Tibial nerve (tissue), 4 donors: ENCODE data around the gene PARD3B. TPM values are rescaled to one million over a fixed set of nuclear protein-coding genes. Genes with fewer than 3 reads are reported as not detected.

ENCODE experiments used
- DNase-seq, 2 donors: peaks; one replicate each; pipeline ENCODE4 v3.0.0-alpha.2; 2019; ENCODE audit warnings: low spot score in 2 of 2
- H3K27ac ChIP-seq, 4 donors: fragments of 200-600 bp; sonication (generic) in 3 of 4; one replicate each; pipeline ENCODE4 v1.5.1; 2017 to 2019; ENCODE audit warnings: mild to moderate bottlenecking in 1 of 4
- H3K27me3 ChIP-seq, 2 donors: fragments of 200-600 bp; sonication (generic) in 1 of 2; one replicate each; pipeline versions ENCODE4 v1.5.1 to v1.6.0; 2017 to 2019
- H3K36me3 ChIP-seq, 3 donors: fragments of 200-600 bp; sonication (generic); one replicate each; pipeline ENCODE4 v1.5.1; 2018 to 2019
- H3K4me1 ChIP-seq, 4 donors: fragments of 200-600 bp; sonication (generic) in 3 of 4; one replicate each; pipeline ENCODE4 v1.5.1; 2017 to 2019
- H3K4me3 ChIP-seq, 4 donors: fragments of 200-600 bp; sonication (generic) in 3 of 4; one replicate each; pipeline ENCODE4 v1.5.1; 2017 to 2019; ENCODE audit warnings: mild to moderate bottlenecking in 1 of 4, moderate library complexity in 1 of 4
- H3K9me3 ChIP-seq, 4 donors: fragments of 200-600 bp; sonication (generic) in 3 of 4; one replicate each; pipeline ENCODE4 v1.5.1; 2017 to 2019
- EP300 ChIP-seq, 2 donors: sonication (generic); formaldehyde crosslinking; IDR thresholded peaks; one replicate each; pipeline ENCODE4 v1.6.1; 2017; ENCODE audit warnings: antibody characterized with exemption in 2 of 2, mild to moderate bottlenecking in 1 of 2
- POLR2A ChIP-seq, 2 donors: fragments of 450-650 bp; IDR thresholded peaks; one replicate each; pipeline ENCODE4 v1.6.1; 2017; ENCODE audit warnings: antibody characterized with exemption in 2 of 2, mild to moderate bottlenecking in 2 of 2, moderate library complexity in 2 of 2
- WGBS, 2 donors: methylation state at CpG; one replicate each; pipeline ENCODE4 v1.1.5; 2018; 5-methylcytosine and 5-hydroxymethylcytosine counted together
- total RNA-seq, 4 donors: library from RNA; depleted of rRNA; stranded (reverse); fragments of >200 nt; gene quantifications; one replicate each; pipeline ENCODE4 v1.1.0, GENCODE V29; 2016
- TF ChIP-seq, protein P1 (sequence below), 5 experiments: fragments of 200-600 bp in 3 of 5; fragments of 450-650 bp in 2 of 5; sonication (generic) in 3 of 5; IDR thresholded peaks; one replicate each; pipeline ENCODE4 v1.5.1; 2016 to 2019; ENCODE audit warnings: antibody characterized with exemption in 5 of 5, mild to moderate bottlenecking in 3 of 5, moderate library complexity in 2 of 5

Gene PARD3B
- total RNA-seq, 4 donors from 2014 or later, result 47.4 to 101 (median 64.8) TPM

- H3K9me3 ChIP-seq, result no peaks in the 10 kb centered on the region
- DNase-seq, result peak in 1 of 2 donors; percentile 78
- H3K36me3 ChIP-seq, result no peaks in the 10 kb centered on the region
- peaks cover 0 to 29% (median 2%) of the 10 kb centered on the region in 4 donors for H3K4me1 ChIP-seq
- no peak overlapping the region for H3K27ac ChIP-seq
- no peak overlapping the region for H3K4me3 ChIP-seq
- WGBS, 2 donors, result 46 to 52% methylated on average over 2 of the region's 2 CpGs
- TF ChIP-seq POLR2A (IDR thresholded peaks at IDR 0.05), result no peak
- peak in 1 of 2 donors; percentile 65 for TF ChIP-seq EP300 (IDR thresholded peaks at IDR 0.05)
- TF ChIP-seq, protein P1, sequence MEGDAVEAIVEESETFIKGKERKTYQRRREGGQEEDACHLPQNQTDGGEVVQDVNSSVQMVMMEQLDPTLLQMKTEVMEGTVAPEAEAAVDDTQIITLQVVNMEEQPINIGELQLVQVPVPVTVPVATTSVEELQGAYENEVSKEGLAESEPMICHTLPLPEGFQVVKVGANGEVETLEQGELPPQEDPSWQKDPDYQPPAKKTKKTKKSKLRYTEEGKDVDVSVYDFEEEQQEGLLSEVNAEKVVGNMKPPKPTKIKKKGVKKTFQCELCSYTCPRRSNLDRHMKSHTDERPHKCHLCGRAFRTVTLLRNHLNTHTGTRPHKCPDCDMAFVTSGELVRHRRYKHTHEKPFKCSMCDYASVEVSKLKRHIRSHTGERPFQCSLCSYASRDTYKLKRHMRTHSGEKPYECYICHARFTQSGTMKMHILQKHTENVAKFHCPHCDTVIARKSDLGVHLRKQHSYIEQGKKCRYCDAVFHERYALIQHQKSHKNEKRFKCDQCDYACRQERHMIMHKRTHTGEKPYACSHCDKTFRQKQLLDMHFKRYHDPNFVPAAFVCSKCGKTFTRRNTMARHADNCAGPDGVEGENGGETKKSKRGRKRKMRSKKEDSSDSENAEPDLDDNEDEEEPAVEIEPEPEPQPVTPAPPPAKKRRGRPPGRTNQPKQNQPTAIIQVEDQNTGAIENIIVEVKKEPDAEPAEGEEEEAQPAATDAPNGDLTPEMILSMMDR (IDR thresholded peaks at IDR 0.05), result peak; percentile 44 to 78 (median 69)
- H3K27me3 ChIP-seq, result no peaks in the 10 kb centered on the region
Observed at GRCh38 chr2:204691911-204692510, 146.7 kb downstream of the PARD3B start.

- Histone ChIP-seq H3K4me3 (no peak overlapping the region), H3K27me3 (no peaks in the 10 kb centered on the region), H3K9me3 (no peaks in the 10 kb centered on the region), H3K27ac (no peak overlapping the region), H3K36me3 (no peaks in the 10 kb centered on the region), H3K4me1 (peaks cover 0 to 25% (median 2%) of the 10 kb centered on the region in 4 donors)
- WGBS, 2 donors, result 73 to 80% methylated on average over 2 of the region's 2 CpGs
- TF ChIP-seq, protein P1 (IDR thresholded peaks at IDR 0.05), result no peak
- TF ChIP-seq POLR2A (IDR thresholded peaks at IDR 0.05) (no peak), EP300 (IDR thresholded peaks at IDR 0.05) (no peak)
- DNase-seq, result no peak
Observed at GRCh38 chr2:204692790-204693189, 147.5 kb downstream of the PARD3B start.

DNA sequence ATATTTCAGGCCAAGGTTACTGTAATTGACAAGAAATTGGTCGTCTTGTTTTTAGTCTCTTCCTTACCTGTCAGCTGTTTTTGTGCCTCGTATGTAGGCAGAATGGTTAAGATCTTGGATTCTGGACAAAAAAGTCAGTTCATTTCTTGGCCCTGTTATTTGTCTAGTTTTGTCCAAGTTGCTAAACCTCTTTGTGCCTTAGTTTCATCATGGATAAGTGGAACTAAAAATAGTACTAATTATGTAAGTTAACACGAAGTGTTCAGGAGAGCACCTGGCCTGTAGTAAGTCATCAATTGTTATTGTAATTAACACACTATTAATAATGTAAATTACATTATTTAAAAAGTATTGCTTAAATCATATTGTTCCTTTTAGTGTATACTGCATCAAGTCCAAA is 148.0 kb downstream of the PARD3B start:
- peaks cover 0 to 25% (median 2%) of the 10 kb centered on the region in 4 donors for H3K4me1 ChIP-seq
- DNase-seq, result no peak
- no peak overlapping the region for H3K27ac ChIP-seq
- WGBS, 2 donors, result 49 to 57% methylated on average over 3 of the region's 3 CpGs
- H3K36me3 ChIP-seq, result no peaks in the 10 kb centered on the region
- H3K4me3 ChIP-seq, result no peak overlapping the region
- no peaks in the 10 kb centered on the region for H3K27me3 ChIP-seq
- TF ChIP-seq POLR2A (IDR thresholded peaks at IDR 0.05) (no peak), EP300 (IDR thresholded peaks at IDR 0.05) (no peak)
- TF ChIP-seq, protein P1 (IDR thresholded peaks at IDR 0.05), result no peak
- H3K9me3 ChIP-seq, result no peaks in the 10 kb centered on the region

- no peaks in the 10 kb centered on the region for H3K27me3 ChIP-seq
- no peak overlapping the region for H3K27ac ChIP-seq
- no peak overlapping the region for H3K4me3 ChIP-seq
- 22 to 25% methylated on average over 1 of the region's 1 CpG for WGBS, 2 donors
- DNase-seq, result no peak
- peaks cover 0 to 30% (median 2%) of the 10 kb centered on the region in 4 donors for H3K4me1 ChIP-seq
- no peaks in the 10 kb centered on the region for H3K36me3 ChIP-seq
- no peak for TF ChIP-seq EP300 (IDR thresholded peaks at IDR 0.05)
- TF ChIP-seq, protein P1 (IDR thresholded peaks at IDR 0.05), result no peak
- no peak for TF ChIP-seq POLR2A (IDR thresholded peaks at IDR 0.05)
- H3K9me3 ChIP-seq, result no peaks in the 10 kb centered on the region
Observed at GRCh38 chr2:204695506-204695905, 150.2 kb downstream of the PARD3B start.

DNA sequence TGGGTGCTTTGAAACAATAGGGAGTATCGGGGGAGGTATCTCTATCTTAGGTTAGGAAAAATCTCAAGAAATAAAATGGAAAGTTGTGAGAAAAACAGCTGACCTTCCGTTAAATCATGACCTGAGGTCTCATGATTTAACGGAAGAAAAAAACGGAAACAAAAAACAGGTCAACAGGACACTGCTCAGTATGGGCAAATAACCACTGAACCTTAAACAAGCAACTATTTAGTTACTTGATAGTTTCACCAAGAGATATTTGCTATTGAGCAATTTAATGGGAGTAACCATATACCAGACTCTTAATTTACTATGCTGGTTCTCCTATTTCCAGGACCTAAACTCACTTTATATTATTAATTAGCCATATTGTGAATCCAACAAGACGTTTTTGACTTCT is 150.8 kb downstream of the PARD3B start:
- Histone ChIP-seq H3K9me3 (no peaks in the 10 kb centered on the region), H3K4me3 (no peak overlapping the region), H3K27me3 (no peaks in the 10 kb centered on the region), H3K27ac (no peak overlapping the region), H3K36me3 (no peaks in the 10 kb centered on the region), H3K4me1 (peaks cover 0 to 36% (median 2%) of the 10 kb centered on the region in 4 donors)
- no peak for DNase-seq
- WGBS, 2 donors, result 88 to 96% methylated on average over 5 of the region's 5 CpGs
- TF ChIP-seq EP300 (IDR thresholded peaks at IDR 0.05) (no peak), POLR2A (IDR thresholded peaks at IDR 0.05) (no peak)
- TF ChIP-seq, protein P1 (IDR thresholded peaks at IDR 0.05), result no peak
